ENCODE results near the gene DGLUCY. TPM values are rescaled to one million over a fixed set of nuclear protein-coding genes. Genes with fewer than 3 reads are reported as not detected.
A peak's percentile ranks its signal among the peaks of the same experiment; 100 is the strongest.
"Not testable (repeated sequence)": the region's sequence is repeated elsewhere in the genome, so short reads cannot be mapped to it uniquely, and the experiment has no call there.

DGLUCY gene
- total and polyA plus RNA-seq, 11 donors = 53.7 to 234 (median 138) TPM

DNA sequence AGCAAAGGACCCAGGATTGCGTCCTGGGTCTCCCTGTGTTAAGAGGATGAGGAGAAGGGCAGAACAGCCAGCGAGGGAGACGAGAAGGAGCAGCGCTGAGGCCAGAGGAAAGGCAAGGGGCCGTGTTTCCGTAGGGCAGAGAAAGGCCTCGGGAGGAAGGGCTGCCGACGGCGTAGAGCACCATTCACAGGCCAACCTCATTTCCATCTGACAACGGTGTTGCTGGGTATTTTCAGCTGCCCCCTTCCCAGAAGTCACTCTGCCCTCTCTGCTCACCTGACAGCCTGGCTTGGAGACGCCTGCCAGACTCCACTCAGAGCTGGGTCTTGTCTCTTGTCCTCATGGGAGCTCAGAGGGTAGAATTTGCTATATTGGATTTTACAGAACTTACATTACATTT, 79.2 kb downstream of the DGLUCY start:
- DNase-seq = no peak
- Histone ChIP-seq H3K27me3 (no peaks in the 10 kb centered on the region), H3K4me1 (peaks cover 0 to 4% (median 0%) of the 10 kb centered on the region in 12 donors), H3K9me3 (no peaks in the 10 kb centered on the region), H3K27ac (no peak overlapping the region), H3K36me3 (peaks cover 8 to 96% (median 83%) of the 10 kb centered on the region in 9 donors), H3K4me3 (no peak overlapping the region)
- intact Hi-C loops (cut with DNase I) = no loop called here
- peak in 3 of 4 donors; percentile 58 to 68 (median 61) for ATAC-seq
- TF ChIP-seq POLR2A (IDR thresholded peaks at IDR 0.05) = no peak
- TF ChIP-seq, protein P1, sequence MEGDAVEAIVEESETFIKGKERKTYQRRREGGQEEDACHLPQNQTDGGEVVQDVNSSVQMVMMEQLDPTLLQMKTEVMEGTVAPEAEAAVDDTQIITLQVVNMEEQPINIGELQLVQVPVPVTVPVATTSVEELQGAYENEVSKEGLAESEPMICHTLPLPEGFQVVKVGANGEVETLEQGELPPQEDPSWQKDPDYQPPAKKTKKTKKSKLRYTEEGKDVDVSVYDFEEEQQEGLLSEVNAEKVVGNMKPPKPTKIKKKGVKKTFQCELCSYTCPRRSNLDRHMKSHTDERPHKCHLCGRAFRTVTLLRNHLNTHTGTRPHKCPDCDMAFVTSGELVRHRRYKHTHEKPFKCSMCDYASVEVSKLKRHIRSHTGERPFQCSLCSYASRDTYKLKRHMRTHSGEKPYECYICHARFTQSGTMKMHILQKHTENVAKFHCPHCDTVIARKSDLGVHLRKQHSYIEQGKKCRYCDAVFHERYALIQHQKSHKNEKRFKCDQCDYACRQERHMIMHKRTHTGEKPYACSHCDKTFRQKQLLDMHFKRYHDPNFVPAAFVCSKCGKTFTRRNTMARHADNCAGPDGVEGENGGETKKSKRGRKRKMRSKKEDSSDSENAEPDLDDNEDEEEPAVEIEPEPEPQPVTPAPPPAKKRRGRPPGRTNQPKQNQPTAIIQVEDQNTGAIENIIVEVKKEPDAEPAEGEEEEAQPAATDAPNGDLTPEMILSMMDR (IDR thresholded peaks at IDR 0.05) = no peak
- 68 to 75% (median 72%) methylated on average over 12 of the region's 12 CpGs for WGBS, 4 donors

DNA sequence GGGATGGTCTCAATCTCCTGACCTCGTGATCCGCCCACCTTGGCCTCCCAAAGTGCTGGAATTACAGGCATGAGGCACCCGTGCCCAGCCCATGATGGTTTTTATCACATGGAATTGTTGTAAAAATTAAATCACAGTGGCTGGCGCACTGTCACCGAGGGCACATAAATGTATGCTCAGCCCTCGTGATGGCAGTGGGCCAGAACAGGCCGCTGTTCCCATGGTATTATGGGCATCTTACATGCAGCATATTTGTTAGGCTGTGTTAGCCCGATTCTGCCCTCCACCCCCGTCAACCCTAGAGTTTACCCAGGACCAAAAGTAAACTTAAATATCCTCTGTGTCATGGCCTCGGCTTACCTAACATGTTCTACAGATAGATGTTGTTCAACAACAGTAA, 82.0 kb downstream of the DGLUCY start:
- no peak for DNase-seq
- Histone ChIP-seq H3K4me1 (peaks cover 0 to 4% (median 0%) of the 10 kb centered on the region in 12 donors), H3K27ac (no peak overlapping the region), H3K4me3 (no peak overlapping the region), H3K36me3 (peaks cover 0 to 99% (median 85%) of the 10 kb centered on the region in 9 donors), H3K9me3 (no peaks in the 10 kb centered on the region), H3K27me3 (no peaks in the 10 kb centered on the region)
- intact Hi-C loops (cut with DNase I) = no loop called here
- TF ChIP-seq, protein P1 (IDR thresholded peaks at IDR 0.05) = no peak
- no peak for TF ChIP-seq POLR2A (IDR thresholded peaks at IDR 0.05)
- no peak for ATAC-seq
- WGBS, 4 donors = 93 to 95% (median 94%) methylated on average over 10 of the region's 10 CpGs

DNA sequence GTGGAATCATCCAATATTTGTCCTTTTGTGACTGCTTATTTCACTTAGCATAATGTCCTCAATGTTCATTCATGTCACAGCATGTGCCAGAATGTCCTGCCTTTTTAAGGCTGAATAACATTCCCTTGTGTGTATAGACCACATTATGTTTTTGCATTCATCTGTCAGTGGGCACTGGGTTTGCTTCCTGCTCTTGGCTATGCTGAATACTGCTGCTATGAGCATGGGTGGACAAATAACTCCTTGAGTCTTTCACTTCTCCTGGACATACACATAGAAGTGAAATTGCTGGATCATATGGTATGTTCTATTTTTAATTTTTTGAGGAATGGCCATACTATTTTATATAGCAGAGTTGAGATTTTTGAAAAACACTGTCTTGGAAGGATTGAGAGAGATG, 83.8 kb downstream of the DGLUCY start:
- ATAC-seq (no peak), DNase-seq (no peak)
- TF ChIP-seq POLR2A (IDR thresholded peaks at IDR 0.05) = no peak
- TF ChIP-seq, protein P1 (IDR thresholded peaks at IDR 0.05) = no peak
- Histone ChIP-seq H3K27me3 (no peaks in the 10 kb centered on the region), H3K9me3 (no peaks in the 10 kb centered on the region), H3K4me3 (no peak overlapping the region), H3K36me3 (peaks cover 0 to 99% (median 83%) of the 10 kb centered on the region in 9 donors), H3K27ac (no peak overlapping the region), H3K4me1 (peaks cover 0 to 17% (median 10%) of the 10 kb centered on the region in 12 donors)
- intact Hi-C loops (cut with DNase I) = no loop called here

DNA sequence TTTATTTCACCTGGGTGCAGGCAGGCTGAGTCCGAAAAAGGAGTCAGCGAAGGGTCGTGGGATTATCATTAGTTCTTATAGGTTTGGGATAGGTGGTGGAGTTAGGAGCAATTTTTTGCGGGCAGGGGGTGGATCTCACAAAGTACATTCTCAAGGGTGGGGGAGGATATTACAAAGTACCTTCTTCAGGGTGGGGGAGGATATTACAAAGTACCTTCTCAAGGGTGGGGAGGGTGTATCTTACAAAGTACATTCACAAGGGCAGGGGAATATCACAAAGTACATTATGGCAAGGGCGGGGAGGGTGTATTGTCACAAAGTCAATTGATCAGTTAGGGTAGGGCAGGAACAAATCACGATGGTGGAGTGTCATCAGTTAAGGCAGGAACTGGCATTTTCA, 86.9 kb downstream of the DGLUCY start:
- H3K27ac ChIP-seq; ATAC-seq; H3K27me3 ChIP-seq; intact Hi-C loops (cut with DNase I); H3K4me3 ChIP-seq; DNase-seq; H3K9me3 ChIP-seq: not testable (repeated sequence)
- H3K36me3 ChIP-seq = peaks cover 0 to 99% (median 96%) of the 10 kb centered on the region in 9 donors
- peaks cover 0 to 24% (median 11%) of the 10 kb centered on the region in 12 donors for H3K4me1 ChIP-seq
- 97 to 99% (median 97%) methylated on average over 6 of the region's 6 CpGs for WGBS, 4 donors
